Ovary (tissue), 3 donors: ENCODE measurements around the gene GFAP.

Experiments
- CTCF ChIP-seq, 3 donors: fragments of 450-650 bp in 2 of 3; fragments of 200-600 bp in 1 of 3; IDR thresholded peaks; one replicate each; pipeline versions ENCODE4 v1.5.1 to v1.8.0; 2016 to 2022; ENCODE audit warnings: antibody characterized with exemption in 3 of 3, mild to moderate bottlenecking in 1 of 3
- POLR2A ChIP-seq: fragments of 450-650 bp; IDR thresholded peaks from one replicate; pipeline ENCODE4 v1.6.1; 2017; ENCODE audit warnings: antibody characterized with exemption, mild to moderate bottlenecking, moderate library complexity
- donor health status: DM: no; HTN: no; CAD: no.

- TF ChIP-seq POLR2A (no peak), CTCF (IDR thresholded peaks at IDR 0.05) (no peak)
Measured at GRCh38 chr17:44894642-44895041, 20.7 kb downstream of the GFAP start.
